HG03097 (cell line): Measurements from ENCODE around the gene TERB2.
"Not testable (repeated sequence)": the region's sequence is repeated elsewhere in the genome, so short reads cannot be mapped to it uniquely, and the experiment has no call there.

Source experiments
- ATAC-seq: cut with Tn5 transposase; IDR thresholded peaks from one replicate; pipeline ENCODE4 v1.9.1; 2021; ENCODE audit not compliant: unreplicated experiment, low FRiP score

The TERB2 gene

GRCh38 chr15:45001180-45001579 lies 44.7 kb downstream of the TERB2 start:
- not testable (repeated sequence) for ATAC-seq

DNA sequence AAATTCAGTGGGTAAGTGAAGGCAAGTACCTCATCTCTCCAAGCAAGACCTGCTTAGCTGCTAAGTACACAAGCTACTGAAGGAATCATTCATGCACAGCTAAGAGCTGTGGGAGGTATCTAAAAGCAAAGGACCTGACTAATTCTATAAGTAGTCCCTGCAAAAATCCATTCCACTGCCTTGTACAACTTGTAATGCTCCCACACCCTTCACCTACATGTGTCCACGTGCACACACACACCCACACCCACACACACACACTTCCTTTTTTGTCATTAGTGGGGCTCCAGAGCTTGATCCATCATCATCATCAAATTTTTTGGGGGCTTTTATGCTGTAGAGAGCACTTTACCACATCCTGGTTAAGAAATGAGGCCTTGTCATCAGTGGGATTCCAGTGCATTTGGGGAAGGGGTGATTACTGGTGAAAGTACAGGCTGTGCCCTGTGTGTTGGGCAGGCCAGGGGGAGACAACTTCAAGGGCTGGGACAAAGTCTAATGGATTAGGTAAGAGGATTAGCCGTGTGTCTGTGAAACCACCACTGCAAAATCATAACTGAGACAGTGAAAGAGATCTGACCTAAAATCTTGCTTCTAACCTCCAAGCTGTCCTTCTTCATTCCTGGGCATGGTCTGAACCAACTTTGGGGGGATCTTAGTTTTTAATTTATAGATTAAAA lies 47.4 kb downstream of the TERB2 start:
- not testable (repeated sequence) for ATAC-seq

DNA sequence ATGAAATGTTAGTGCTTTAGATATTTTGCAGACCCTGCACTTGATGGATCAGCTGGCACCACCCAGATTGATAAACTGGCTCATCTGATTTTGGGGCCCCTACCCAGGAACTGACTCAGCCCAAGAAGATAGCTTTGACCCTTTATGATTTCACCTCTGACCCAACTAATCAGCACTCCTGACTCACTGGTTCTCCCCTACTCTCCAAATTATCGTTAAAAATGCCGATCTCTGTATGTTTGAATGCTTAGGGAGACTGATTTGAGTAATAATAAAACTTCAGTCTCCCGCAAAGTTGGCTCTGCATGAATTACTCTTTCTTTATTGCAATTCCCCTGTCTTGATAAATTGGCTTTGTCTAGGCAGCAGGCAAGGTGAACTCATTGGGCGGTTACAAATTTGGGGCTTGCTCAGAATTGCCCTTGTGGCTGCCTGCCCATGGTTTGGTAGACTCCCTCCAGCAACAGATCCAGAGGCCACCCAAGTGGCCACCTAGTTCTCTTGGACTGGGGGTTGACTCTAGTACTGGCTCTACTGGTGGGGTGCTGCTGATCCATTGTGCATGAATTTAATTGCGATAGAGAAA lies 48.2 kb downstream of the TERB2 start:
- ATAC-seq: not testable (repeated sequence)

- no peak for ATAC-seq
Observed at GRCh38 chr15:45009046-45009445, 52.6 kb downstream of the TERB2 start.

GRCh38 chr15:45015114-45015513 lies 58.6 kb downstream of the TERB2 start:
- not testable (repeated sequence) for ATAC-seq

DNA sequence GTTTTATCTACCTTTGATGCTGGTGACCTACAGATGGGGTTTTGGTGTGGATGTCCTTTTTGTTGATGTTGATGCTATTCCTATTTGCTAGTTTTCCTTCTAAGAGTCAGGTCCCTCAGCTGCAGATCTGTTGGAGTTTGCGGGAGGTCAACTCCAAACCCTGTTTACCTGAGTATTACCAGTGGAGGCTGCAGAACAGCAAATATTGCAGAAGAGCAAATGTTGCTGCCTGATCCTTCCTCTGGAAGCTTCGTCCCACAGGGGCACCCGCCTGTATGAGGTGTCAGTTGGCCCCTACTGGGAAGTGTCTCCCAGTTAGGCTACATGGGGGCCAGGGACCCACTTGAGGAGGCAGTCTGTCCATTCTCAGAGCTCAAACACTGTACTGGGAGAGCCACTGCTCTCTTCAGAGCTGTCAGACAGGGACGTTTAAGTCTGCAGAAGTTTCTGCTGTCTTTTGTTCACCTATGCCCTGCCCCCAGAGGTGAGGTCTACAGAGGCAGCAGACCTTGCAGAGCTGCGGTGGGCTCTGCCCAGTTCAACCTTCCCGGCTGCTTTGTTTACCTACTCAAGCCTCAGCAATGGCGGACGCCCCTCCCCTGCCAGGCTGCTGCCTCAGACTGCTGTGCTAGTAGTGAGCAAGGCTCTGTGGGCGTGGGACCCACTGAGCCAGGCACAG lies 63.9 kb downstream of the TERB2 start:
- not testable (repeated sequence) for ATAC-seq

GRCh38 chr15:45020901-45021259 lies 64.4 kb downstream of the TERB2 start:
- ATAC-seq: not testable (repeated sequence)

GRCh38 chr15:45021348-45021747 lies 64.9 kb downstream of the TERB2 start:
- no peak for ATAC-seq

GRCh38 chr15:45022871-45023658 lies 66.6 kb downstream of the TERB2 start, which contains the start of gene SORD:
Gene SORD, plus strand, starts transcription at chr15:45023195. Its CDS starts 89 bp downstream, at chr15:45023284.
- ATAC-seq: peak; percentile 88

GRCh38 chr15:45023659-45024225 lies 67.3 kb downstream of the TERB2 start:
- ATAC-seq: no peak

DNA sequence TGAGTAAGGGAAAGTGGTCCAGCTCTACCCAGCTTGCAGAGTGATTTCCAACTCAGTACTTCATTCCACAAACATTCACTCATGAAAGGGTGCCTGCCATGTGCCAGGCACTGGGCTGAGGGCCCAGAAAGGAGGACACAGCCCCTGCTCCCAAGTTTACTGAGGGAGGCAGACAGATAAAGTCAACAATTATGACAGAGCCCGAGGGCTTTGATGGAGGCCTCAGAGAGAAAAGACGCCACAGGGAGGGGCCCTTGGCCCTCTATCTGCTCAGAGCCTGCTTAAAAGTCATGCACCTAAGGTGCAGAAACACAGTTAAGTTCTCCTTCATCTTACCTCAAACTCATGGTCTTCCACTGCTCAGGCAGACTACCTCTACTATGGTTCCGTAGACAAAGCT lies 68.2 kb downstream of the TERB2 start:
- ATAC-seq: not testable (repeated sequence)

GRCh38 chr15:45025627-45026026 lies 69.1 kb downstream of the TERB2 start:
- not testable (repeated sequence) for ATAC-seq

- ATAC-seq: no peak
Observed at GRCh38 chr15:45026651-45027190, 70.2 kb downstream of the TERB2 start.

DNA sequence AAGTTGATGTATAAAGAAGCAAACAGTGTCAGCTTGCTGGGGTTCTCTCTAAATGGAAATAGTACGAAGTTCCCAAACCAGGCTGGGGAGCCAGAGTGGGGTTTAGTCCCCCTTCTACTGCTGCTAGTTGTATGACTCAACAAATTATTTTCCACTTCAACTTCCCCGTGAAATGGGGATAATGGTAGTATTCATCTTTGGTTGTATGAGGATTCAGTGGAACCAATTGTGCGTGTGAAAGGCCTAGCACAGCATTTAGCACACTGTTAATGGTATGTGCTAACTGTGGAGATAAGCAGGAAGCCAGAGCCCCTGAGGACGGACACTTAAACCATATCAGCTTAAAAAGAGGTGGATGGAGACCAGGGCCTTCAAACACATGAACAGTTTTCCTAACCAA lies 70.7 kb downstream of the TERB2 start:
- no peak for ATAC-seq
